GM18499 (cell line): ENCODE results near the gene VEGFB.

Experiments used
- ATAC-seq: cut with Tn5 transposase; IDR thresholded peaks from one replicate; pipeline ENCODE4 v1.9.1; 2021; ENCODE audit warnings: moderate number of reproducible peaks; ENCODE audit not compliant: insufficient read depth, unreplicated experiment

The VEGFB gene

DNA sequence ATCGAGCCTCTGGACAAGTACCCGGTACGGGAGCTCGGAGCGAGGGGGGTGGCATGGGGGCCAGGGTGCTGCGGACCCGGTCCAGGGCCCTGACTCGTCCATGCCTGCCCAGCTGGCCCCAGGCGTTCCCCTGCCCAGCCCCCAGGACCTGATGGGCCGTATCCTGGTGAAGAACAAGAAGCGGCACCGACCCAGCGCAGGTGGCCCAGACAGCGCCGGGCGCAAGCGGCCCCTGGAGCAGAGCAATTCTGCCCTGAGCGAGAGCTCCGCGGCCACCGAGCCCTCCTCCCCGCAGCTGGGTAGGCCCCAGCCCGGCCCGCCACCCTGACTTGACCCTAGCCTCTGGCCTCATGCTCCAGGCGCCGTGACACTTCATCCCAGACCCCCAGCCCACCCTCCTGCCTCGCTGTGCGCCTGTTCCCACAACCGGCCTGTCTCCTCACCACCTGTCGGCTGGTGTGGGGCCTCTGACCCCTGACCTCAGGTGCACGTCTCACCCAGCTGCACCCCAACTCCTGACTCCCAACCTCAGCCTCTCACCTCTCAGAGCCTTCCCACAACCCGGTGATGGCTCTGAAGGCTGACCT lies 24.7 kb downstream of the VEGFB start:
- no peak for ATAC-seq

DNA sequence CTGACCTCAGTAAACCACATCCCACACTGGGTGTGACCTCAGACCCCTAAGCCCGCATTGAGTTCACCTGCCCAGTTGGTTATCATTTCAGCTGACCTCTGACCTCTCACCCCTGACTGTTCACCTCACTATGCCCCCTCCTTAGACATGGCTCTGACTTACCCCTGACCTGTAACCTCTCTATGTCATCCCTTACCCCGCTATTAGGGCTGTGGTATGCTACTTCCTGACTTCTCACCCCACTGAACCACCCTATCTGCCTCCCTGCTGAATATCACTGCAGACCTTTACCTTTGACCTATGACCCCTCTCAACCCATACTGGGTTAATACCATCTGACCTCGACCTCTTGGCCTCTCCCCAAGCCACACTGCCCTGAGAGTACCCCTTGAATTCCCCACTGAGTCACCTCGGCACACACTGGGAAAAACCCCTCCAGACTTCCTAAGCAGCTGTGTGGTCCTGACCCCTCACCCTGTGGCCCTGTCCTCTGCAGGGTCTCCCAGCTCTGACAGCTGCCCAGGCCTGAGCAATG lies 25.2 kb downstream of the VEGFB start:
- no peak for ATAC-seq

DNA sequence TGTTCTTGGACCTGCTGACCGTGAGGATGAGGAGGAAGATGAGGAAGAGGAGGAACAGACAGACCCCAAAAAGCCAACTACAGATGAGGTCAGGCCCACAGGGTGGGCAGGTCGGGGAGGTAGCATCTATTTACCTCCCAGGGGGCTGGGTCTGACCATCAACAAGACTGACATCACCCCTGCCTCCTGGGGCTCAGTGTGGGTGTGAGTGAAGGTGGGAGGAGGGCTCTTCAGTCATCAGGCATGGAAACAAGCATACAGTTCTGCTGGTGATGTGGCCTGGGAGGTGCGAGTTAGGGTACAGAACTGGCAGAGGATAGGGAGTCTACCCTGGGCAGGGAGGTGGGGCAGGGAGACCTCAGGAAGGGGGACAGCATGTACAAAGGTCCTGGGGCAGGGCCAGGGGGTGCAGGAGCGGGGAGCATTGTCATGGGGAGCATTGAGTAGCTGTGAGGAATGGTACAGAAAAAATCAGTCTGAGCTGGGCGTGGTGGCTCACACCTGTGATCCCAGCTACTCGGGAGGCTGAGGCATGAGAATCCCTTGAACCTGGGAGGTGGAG lies 25.8 kb downstream of the VEGFB start:
- ATAC-seq: no peak

- no peak for ATAC-seq
Observed at GRCh38 chr11:64261556-64262080, 27.2 kb downstream of the VEGFB start.

GRCh38 chr11:64262271-64263002 lies 28.1 kb downstream of the VEGFB start:
- no peak for ATAC-seq

GRCh38 chr11:64263021-64263946 lies 28.9 kb downstream of the VEGFB start:
- no peak for ATAC-seq

- ATAC-seq: no peak
Observed at GRCh38 chr11:64263947-64264317, 29.5 kb downstream of the VEGFB start.

DNA sequence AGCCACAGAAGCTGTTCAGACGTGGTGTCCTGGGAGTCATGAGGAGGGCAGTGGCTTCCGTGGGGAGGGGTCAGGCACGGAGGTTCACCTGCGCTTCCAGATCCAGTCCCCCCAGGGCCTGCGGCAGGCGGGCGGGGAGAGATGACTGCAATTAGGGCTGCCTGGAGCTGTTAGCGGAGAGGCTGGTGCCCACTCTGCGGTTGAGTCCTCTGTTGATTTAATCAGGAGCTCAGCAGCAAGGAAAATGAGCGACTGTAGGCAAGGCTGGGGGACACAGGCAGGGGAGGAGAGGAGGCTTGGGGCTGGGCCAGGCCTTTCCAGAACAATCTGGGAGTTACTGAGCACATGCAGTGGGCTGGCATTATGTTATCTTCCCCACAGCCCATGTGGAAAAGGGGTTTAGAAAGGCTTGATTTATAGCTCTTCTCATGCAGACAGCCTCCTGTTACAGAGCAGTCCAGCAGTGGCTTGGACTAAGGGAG lies 30.0 kb downstream of the VEGFB start:
- no peak for ATAC-seq

- no peak for ATAC-seq
Observed at GRCh38 chr11:64265176-64266160, 31.1 kb downstream of the VEGFB start.

- no peak for ATAC-seq
Observed at GRCh38 chr11:64266339-64266738, 32.0 kb downstream of the VEGFB start.

- no peak for ATAC-seq
Observed at GRCh38 chr11:64267207-64267945, 33.0 kb downstream of the VEGFB start.

DNA sequence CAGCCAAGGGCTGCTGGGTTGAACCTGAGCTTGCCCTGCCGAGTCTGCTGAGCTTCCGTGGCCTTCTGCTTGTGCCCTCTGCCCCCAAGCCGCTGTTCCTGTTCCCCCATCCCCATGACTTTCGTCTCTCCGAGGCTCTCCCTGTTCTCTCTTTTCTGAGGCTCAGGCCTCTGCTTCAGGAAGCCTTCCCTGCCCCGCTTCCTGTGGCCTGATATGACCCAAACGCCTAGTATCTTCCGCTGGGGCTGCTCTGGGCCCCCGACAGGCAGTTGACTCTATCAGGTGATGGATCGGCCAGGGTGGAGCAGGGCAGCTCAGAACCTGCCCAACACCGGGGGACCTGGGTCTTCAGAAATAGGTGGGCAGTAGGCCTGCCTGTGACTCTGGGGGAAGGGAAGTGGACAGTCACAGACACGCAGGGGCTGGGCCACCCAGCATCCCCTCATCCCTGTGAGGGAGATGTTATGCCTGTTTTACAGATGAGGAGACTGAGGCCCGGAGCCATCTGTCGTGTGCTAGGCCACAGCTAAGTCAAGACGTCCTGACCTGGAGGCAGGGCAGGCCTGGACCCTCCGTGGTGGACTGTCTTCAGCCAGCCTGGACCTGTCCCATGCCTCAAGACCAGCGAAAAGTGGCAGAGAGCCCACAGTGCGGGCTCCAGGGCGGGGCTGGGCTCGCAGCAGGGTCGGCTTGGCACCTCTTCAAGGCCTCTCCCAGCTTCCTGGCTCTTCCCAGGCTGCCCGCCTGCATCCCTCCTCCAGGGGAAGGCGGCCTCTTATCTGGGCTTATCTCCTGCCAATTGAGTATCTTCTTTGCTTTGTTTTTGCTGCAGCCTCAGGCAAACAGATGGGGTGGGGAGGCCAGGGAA lies 33.9 kb downstream of the VEGFB start:
- no peak for ATAC-seq

DNA sequence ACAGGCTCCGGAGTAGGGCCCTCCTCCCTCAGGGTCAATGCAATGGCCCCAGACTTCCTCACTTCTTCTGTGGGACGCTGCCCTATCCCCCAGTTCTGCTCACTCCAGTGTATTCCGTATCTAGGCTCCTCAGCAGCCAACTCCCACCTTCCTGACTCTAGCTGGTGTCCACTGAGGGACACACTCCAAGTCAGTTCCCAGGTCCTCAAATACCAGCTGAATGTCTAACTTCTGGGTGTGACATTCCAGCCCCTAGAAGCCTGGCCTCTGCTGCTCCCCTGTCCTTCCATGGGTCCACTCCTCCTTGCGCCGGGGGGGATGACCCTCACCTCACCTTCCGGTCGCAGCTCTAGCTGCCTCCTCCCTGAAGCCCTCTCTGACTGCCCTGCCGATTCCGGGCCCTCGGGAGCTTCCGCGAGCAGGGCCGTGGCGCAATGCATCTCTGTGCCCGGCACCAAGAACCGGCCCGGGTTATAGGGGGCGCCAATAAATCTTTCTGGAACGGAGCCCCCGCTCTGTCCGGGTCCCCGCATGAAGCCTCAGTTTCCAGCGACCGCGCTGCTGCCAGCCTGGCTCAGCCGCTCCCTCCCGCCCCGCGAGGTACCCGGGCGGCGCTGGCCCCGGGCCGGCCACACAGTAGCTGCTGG lies 34.6 kb downstream of the VEGFB start:
- ATAC-seq: no peak

GRCh38 chr11:64269540-64270220 lies 35.3 kb downstream of the VEGFB start:
- peak; percentile 47 for ATAC-seq

GRCh38 chr11:64275031-64275800 lies 40.8 kb downstream of the VEGFB start:
- no peak for ATAC-seq

- no peak for ATAC-seq
Observed at GRCh38 chr11:64275841-64276240, 41.5 kb downstream of the VEGFB start.
